Karpas-422 (cell line): ENCODE data around the gene GRID2. TPM values are rescaled to one million over a fixed set of nuclear protein-coding genes. Genes with fewer than 3 reads are reported as not detected.
"Not testable (repeated sequence)": the region's sequence is repeated elsewhere in the genome, so short reads cannot be mapped to it uniquely, and the experiment has no call there.

Experiments
- DNase-seq: peaks from one replicate; pipeline ENCODE4 v3.0.0-alpha.2; 2015
- H2AFZ ChIP-seq: fragments of 200-600 bp; sonication (generic); 2 replicates; pipeline ENCODE4 v1.6.1; 2014; ENCODE audit warnings: antibody characterized with exemption, low read length, mixed read lengths
- H3K27ac ChIP-seq: fragments of 200-600 bp; sonication (generic); 2 replicates; pipeline ENCODE4 v1.5.1; 2014; ENCODE audit warnings: mild to moderate bottlenecking, low read length, moderate library complexity
- H3K27me3 ChIP-seq: fragments of 200-600 bp; sonication (generic); 2 replicates; pipeline ENCODE4 v1.6.1; 2014; ENCODE audit warnings: low read length, mixed read lengths
- H3K36me3 ChIP-seq: fragments of 200-600 bp; sonication (generic); 2 replicates; pipeline ENCODE4 v1.6.1; 2014; ENCODE audit warnings: low read length, mixed read lengths; ENCODE audit not compliant: insufficient read depth
- H3K4me1 ChIP-seq: fragments of 200-600 bp; sonication (generic); 2 replicates; pipeline ENCODE4 v1.6.1; 2014; ENCODE audit warnings: mild to moderate bottlenecking, low read length, mixed read lengths
- H3K4me2 ChIP-seq: fragments of 200-600 bp; sonication (generic); 2 replicates; pipeline ENCODE4 v1.6.1; 2014; ENCODE audit warnings: low read length, low read depth, mild to moderate bottlenecking; ENCODE audit not compliant: poor library complexity, severe bottlenecking
- H3K4me3 ChIP-seq: fragments of 200-600 bp; sonication (generic); 2 replicates; pipeline ENCODE4 v1.5.1; 2014; ENCODE audit warnings: mild to moderate bottlenecking, antibody characterized with exemption, low read length, mixed read lengths
- H3K79me2 ChIP-seq: fragments of 200-600 bp; sonication (generic); 2 replicates; pipeline ENCODE4 v1.6.1; 2014; ENCODE audit warnings: mild to moderate bottlenecking, low read length, mixed read lengths
- H3K9ac ChIP-seq: fragments of 200-600 bp; sonication (generic); 2 replicates; pipeline ENCODE4 v1.6.0; 2014; ENCODE audit warnings: low read length
- H3K9me2 ChIP-seq: fragments of 200-600 bp; sonication (generic), shearing (Covaris generic); replicated peaks from 2 replicates; pipeline ENCODE4 v1.6.0; 2014; ENCODE audit warnings: mild to moderate bottlenecking, low read length, moderate library complexity; ENCODE audit not compliant: insufficient read depth
- H3K9me3 ChIP-seq: fragments of 300-700, 200-600 bp; sonication (generic); 2 replicates; pipeline ENCODE4 v1.6.1; 2014; ENCODE audit warnings: low read length, mixed read lengths
- H4K20me1 ChIP-seq: fragments of 200-600 bp; sonication (generic); 2 replicates; pipeline ENCODE4 v1.6.1; 2014; ENCODE audit warnings: mild to moderate bottlenecking, antibody characterized with exemption, low read length, low read depth; ENCODE audit not compliant: insufficient read depth
- total RNA-seq: library from RNA; depleted of rRNA; stranded (reverse); fragments of >200 nt; shearing (Covaris generic); gene quantifications from 2 replicates; pipeline ENCODE4 v1.2.3, GENCODE V29; 2014; ENCODE audit warnings: low replicate concordance

The GRID2 gene
- total RNA-seq, 1 experiment from 2014 or later, result not detected

- H3K27me3 ChIP-seq, H3K9me3 ChIP-seq, H3K79me2 ChIP-seq, H3K4me1 ChIP-seq, H3K4me2 ChIP-seq, H3K9ac ChIP-seq, H3K27ac ChIP-seq, H3K9me2 ChIP-seq, H2AFZ ChIP-seq, H3K36me3 ChIP-seq, H4K20me1 ChIP-seq, DNase-seq, H3K4me3 ChIP-seq: not testable (repeated sequence)
Measured at GRCh38 chr4:93676937-93677336, 1373.2 kb downstream of the GRID2 start.

- H3K4me1 ChIP-seq, result no peaks in the 10 kb centered on the region
- no peak overlapping the region for H3K4me3 ChIP-seq
- DNase-seq, result no peak
- H3K36me3 ChIP-seq, result no peaks in the 10 kb centered on the region
- H3K27me3 ChIP-seq, result no peaks in the 10 kb centered on the region
- no peaks in the 10 kb centered on the region for H4K20me1 ChIP-seq
- H3K9ac ChIP-seq, result no peak overlapping the region
- no peaks in the 10 kb centered on the region for H3K79me2 ChIP-seq
- no peak overlapping the region for H3K4me2 ChIP-seq
- no peaks in the 10 kb centered on the region for H3K9me3 ChIP-seq
- H3K9me2 ChIP-seq, result no peaks in the 10 kb centered on the region
- no peak overlapping the region for H3K27ac ChIP-seq
- no peak overlapping the region for H2AFZ ChIP-seq
Measured at GRCh38 chr4:93684571-93684970, 1380.8 kb downstream of the GRID2 start.

GRCh38 chr4:93687304-93687703, 1383.5 kb downstream of the GRID2 start:
- Histone ChIP-seq H3K9me2 (0 out of 2 replicates have a peak, but pooled peaks cover 2% of the 10 kb centered on the region), H3K36me3 (no peaks in the 10 kb centered on the region), H3K79me2 (no peaks in the 10 kb centered on the region), H3K4me1 (no peaks in the 10 kb centered on the region), H3K4me2 (no peak overlapping the region), H3K9me3 (no peaks in the 10 kb centered on the region), H3K27ac (no peak overlapping the region), H2AFZ (no peak overlapping the region), H3K27me3 (no peaks in the 10 kb centered on the region), H4K20me1 (no peaks in the 10 kb centered on the region), H3K9ac (no peak overlapping the region), H3K4me3 (no peak overlapping the region)
- DNase-seq, result no peak

- Histone ChIP-seq H3K4me3 (no peak overlapping the region), H3K27ac (no peak overlapping the region)
Measured at GRCh38 chr4:93688978-93689377, 1385.2 kb downstream of the GRID2 start.

GRCh38 chr4:93693141-93693540, 1389.4 kb downstream of the GRID2 start:
- H3K9ac ChIP-seq, result no peak overlapping the region
- H3K9me2 ChIP-seq, result 0 out of 2 replicates have a peak, but pooled peaks cover 2% of the 10 kb centered on the region
- no peak overlapping the region for H3K27ac ChIP-seq
- no peak overlapping the region for H3K4me3 ChIP-seq
- no peaks in the 10 kb centered on the region for H3K4me1 ChIP-seq
- no peak for DNase-seq
- H3K36me3 ChIP-seq, result no peaks in the 10 kb centered on the region
- H3K9me3 ChIP-seq, result 0 out of 2 replicates have a peak, but pooled peaks cover 3% of the 10 kb centered on the region
- no peak overlapping the region for H3K4me2 ChIP-seq
- no peaks in the 10 kb centered on the region for H3K79me2 ChIP-seq
- no peak overlapping the region for H2AFZ ChIP-seq
- no peaks in the 10 kb centered on the region for H4K20me1 ChIP-seq
- H3K27me3 ChIP-seq, result no peaks in the 10 kb centered on the region

More at GRCh38 chr4:93688978-93689377, 1385.2 kb downstream of the GRID2 start:
- Histone ChIP-seq H3K79me2 (no peaks in the 10 kb centered on the region), H3K9me3 (no peaks in the 10 kb centered on the region), H3K4me2 (no peak overlapping the region), H3K27me3 (no peaks in the 10 kb centered on the region), H2AFZ (no peak overlapping the region), H4K20me1 (no peaks in the 10 kb centered on the region), H3K36me3 (no peaks in the 10 kb centered on the region), H3K4me1 (no peaks in the 10 kb centered on the region), H3K9me2 (0 out of 2 replicates have a peak, but pooled peaks cover 2% of the 10 kb centered on the region), H3K9ac (no peak overlapping the region)
- no peak for DNase-seq

GRCh38 chr4:93698686-93699085, 1394.9 kb downstream of the GRID2 start:
- DNase-seq, result no peak
- H3K4me1 ChIP-seq, result no peaks in the 10 kb centered on the region
- no peaks in the 10 kb centered on the region for H3K36me3 ChIP-seq
- H3K4me3 ChIP-seq, result no peak overlapping the region
- 0 out of 2 replicates have a peak, but pooled peaks cover 3% of the 10 kb centered on the region for H3K9me3 ChIP-seq
- H4K20me1 ChIP-seq, result no peaks in the 10 kb centered on the region
- no peaks in the 10 kb centered on the region for H3K79me2 ChIP-seq
- H3K9me2 ChIP-seq, result no peaks in the 10 kb centered on the region
- no peak overlapping the region for H3K9ac ChIP-seq
- H3K27me3 ChIP-seq, result no peaks in the 10 kb centered on the region
- H3K4me2 ChIP-seq, result no peak overlapping the region
- no peak overlapping the region for H2AFZ ChIP-seq
- no peak overlapping the region for H3K27ac ChIP-seq

GRCh38 chr4:93700571-93700970, 1396.8 kb downstream of the GRID2 start:
- Histone ChIP-seq H3K36me3 (no peaks in the 10 kb centered on the region), H4K20me1 (no peaks in the 10 kb centered on the region), H3K9me3 (no peaks in the 10 kb centered on the region), H3K4me3 (no peak overlapping the region), H3K9ac (no peak overlapping the region), H3K27ac (no peak overlapping the region), H3K27me3 (no peaks in the 10 kb centered on the region), H3K79me2 (no peaks in the 10 kb centered on the region), H3K4me1 (no peaks in the 10 kb centered on the region), H2AFZ (no peak overlapping the region), H3K9me2 (no peaks in the 10 kb centered on the region), H3K4me2 (no peak overlapping the region)
- DNase-seq, result no peak

GRCh38 chr4:93710101-93710846, 1406.5 kb downstream of the GRID2 start:
- DNase-seq, result no peak
- Histone ChIP-seq H3K27me3 (no peaks in the 10 kb centered on the region), H4K20me1 (no peaks in the 10 kb centered on the region), H3K27ac (no peak overlapping the region), H3K4me1 (no peaks in the 10 kb centered on the region), H3K9me3 (no peaks in the 10 kb centered on the region), H3K9me2 (no peaks in the 10 kb centered on the region), H3K36me3 (no peaks in the 10 kb centered on the region), H3K4me3 (no peak overlapping the region), H3K79me2 (no peaks in the 10 kb centered on the region), H3K4me2 (no peak overlapping the region), H3K9ac (no peak overlapping the region), H2AFZ (no peak overlapping the region)
